Hypothalamus (tissue), 51 donors: ENCODE results near the gene NDRG2.
A peak's percentile ranks its signal among the peaks of the same experiment; 100 is the strongest.
"Not testable (repeated sequence)": the region's sequence is repeated elsewhere in the genome, so short reads cannot be mapped to it uniquely, and the experiment has no call there.

Source experiments
- DNase-seq, 51 donors: peaks; one replicate each; lab custom pipeline; 2025; lab: John Stamatoyannopoulos, UW

NDRG2 gene

DNA sequence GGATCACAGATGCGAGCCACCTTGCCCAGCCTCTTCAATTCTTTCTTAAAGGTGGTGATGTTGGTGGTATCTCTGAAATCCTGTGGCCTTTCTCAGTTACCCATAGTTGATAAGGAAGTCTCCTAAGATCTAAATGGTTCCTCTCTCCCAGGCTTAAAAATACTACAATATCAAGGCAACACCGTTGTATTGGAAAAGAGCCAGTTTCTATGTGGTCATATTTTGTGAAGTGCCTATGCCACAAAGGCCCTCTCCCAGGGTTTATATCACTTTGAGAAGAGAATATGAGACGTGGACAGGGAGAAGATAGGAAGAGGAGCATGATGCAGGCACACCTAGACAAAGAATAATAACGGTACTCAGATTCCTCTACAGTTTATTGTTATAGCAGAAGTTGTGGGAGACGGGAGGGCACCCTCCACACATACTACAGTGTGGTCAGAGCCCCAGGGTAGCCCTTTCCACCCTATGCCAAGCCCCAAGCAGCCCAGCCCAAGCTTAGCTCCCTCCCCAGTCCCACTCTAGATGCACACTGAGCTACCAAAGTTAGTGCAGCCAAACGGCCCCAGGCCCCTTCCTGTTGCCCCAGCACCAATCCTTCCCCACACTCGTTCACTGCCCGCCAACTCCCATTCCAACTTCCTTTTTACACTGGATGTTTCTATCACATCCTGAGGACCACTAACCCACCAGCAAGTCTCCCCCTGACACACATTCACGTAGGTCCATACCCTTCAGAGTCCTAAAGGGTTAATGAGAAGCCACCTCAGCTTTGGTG, 8.3 kb downstream of the NDRG2 start:
- no peak for DNase-seq

DNA sequence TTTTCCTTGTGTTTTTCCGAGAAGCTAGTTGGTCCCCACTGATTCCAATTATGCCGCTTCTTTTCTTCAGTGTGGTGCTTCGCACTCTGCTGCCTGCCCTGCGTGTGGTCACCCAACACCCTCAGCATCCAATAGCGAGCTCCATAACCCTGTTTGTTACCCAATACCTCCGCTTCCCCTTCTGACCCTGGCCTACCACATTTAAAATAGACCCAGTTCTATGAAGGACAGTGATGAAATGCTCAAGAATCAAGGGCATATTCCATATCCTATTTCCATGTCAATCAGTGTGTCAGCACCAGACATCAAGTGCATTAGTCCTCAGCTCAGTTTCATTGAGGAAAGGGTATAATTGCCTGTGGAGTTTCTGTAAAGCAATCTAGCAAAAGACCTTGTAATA, 9.5 kb downstream of the NDRG2 start:
- DNase-seq, result peak in 2 of 51 donors; percentile 15 to 42

DNA sequence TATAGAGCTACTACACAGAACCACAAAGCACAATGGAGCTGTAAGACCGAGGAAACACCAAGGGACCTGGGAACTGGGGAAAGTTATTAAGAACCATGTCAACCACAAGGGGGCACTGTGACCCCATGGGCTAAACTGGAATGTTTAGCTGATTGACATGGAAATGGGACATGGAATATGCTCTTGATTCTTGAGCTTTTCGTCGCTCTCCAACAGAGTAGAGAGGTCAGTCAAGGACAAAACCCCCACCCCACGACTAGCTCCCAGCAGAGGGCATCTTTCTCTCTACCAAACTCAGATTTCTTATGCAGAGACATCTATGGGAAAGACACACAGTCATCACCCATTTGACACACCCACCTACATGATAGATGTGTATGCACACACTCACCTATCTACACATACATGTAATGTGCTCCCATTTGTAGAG, 10.1 kb downstream of the NDRG2 start:
- peak in 49 of 51 donors; percentile 10 to 96 (median 73) for DNase-seq

DNA sequence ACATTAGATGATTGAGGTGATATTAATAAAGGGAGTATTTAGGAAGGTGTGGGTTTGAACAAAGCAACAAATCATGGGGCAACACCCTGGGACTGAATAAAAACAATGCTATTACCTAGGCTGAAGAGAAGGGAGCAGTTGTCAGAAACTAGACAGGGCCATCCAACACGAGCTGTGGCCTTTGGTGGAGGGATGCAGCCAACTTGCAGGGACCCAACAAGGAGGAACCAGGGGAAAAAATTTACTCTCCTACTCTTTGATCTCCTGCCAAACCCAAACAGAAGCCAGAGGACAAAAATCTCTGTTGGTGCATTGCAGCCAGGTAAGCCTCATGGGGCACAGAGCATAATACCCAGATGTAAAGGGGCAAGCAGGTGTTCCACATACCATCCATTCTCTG, 13.7 kb downstream of the NDRG2 start:
- no peak for DNase-seq

DNA sequence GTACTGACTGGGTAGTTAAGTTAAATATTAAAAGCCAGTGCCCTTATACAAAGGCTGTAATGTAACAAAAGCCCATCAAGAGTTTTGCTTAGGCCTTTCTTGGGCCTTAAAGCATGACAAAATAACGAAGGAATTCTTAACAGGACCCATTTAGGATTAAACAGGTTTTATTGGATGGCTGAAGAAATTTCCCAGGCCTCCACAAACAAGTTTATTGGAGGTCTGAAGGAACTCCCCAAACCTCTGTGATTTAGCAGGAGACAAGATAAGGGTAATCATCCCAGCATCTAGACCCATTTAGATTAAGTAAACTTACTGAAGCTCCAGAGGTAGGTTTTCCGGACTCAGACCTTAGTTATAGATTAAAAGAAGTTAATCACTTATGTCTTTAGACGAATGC, 15.1 kb downstream of the NDRG2 start:
- DNase-seq, result not testable (repeated sequence)

DNA sequence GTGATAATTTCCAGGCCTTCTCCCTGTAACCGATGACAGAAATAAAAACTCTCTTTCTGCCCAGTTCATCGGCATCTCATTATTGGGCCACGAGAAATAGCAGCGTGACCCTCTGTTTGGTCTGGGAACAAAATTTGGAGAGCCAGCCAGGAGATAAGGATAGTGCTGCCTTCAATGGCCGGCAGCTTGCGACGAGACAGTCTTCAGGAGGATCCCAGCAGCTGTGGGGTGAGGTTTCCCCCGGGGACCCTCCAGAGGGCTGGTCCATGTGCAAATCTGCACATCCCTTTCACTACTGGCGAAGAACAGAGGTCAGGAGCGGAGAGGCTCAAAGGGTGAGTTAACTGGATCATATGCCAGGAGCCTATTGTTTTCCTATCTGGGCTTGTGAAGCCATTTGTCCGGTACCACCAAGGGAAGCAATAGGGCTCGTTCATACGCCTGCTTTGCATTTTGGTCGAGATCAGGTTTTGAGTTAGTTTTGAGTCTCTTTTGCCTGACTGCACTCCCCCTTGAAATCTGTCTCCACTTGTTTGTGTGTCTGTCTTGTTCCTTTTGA, 21.0 kb downstream of the NDRG2 start:
- DNase-seq, result no peak

DNA sequence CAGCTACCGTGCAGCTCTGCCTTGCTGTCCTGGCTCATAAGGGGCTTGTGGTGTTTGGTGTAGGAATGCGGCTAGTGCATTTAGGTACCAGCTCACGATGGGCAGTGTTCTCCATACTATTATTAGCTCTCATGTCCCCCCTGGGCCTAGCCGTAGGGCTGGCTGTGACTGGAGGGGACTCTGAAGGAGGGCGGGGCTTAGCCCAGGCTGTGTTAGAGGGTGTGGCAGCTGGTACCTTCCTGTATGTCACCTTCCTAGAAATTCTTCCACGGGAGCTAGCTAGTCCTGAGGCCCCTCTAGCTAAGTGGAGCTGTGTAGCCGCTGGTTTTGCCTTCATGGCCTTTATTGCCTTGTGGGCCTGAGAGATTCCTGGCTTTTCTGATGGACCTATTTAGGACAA, 23.6 kb downstream of the NDRG2 start:
- no peak for DNase-seq

DNA sequence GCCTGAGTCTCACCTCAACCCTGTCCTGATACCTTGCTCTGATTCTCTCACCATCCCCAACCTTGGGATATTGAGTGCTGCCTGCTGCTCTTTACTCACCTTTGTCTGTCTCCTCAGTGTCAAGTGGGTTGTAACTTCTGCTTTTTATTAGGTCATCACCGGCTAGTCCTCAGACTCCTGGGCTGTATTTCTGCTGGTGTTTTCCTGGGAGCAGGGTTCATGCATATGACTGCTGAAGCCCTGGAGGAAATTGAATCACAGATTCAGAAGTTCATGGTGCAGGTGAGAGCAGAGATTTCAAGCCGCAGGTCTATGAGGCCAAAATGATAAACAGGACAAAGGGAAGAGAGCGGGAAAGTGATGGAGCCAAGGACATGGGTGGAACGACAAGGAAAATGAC, 25.3 kb downstream of the NDRG2 start:
- DNase-seq, result no peak

DNA sequence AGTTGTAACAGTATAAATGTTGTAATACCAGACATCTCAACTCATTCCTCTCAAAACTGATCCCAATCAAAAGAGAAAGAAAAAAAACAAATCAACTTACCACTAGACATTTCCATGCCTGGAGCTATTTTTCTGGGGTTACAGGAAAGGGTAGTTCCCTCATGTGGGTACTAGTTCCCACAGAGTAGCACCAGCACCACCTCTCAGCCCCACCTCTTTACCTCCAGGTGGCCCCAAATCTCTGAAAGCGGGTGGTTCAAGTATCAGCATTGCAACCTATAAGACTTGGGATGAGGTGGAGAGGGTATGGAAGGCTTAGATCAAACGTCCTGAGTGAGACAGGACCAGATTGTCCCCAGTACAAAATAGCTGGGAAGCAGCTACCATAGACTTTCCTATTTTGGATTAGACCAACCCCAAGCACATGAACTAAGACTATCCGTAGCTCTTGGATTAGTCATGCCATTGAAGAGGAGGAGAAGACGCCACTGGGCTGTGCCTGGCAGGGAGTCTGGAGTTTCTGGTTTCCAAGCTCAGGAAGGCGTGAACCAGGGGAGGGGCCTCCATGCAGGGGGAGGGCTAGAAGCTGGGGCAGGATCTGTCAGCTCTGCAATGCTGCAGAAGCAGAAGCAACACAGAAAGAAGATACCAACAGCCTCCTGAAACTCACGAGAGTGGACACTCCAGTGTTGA, 26.0 kb downstream of the NDRG2 start, which contains the start of gene SLC39A2:
Gene SLC39A2 (plus strand): TSS at position 620 of the 693 bp plus-strand sequence. CDS start 154 bp downstream, outside the sequence.
- DNase-seq, result no peak

DNA sequence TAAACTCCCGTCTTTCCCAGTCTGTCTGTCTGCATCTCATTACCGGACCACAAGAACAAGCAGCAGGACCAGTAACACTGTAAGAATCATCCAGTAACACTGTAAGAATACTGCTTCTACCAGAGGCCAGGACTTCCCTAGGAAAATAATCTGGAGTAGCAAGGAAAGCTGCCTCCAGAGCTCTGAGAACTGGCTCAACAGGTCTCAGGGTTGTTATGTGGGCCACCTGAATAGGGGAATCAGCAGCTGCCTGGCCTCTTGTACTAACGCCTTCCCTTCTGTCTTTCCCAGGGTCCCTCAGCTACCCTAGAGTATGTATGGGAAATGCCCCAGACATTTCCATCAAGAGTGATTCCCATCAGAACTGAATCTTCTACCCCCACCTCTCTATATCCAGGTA, 26.7 kb downstream of the NDRG2 start:
- DNase-seq, result no peak

DNA sequence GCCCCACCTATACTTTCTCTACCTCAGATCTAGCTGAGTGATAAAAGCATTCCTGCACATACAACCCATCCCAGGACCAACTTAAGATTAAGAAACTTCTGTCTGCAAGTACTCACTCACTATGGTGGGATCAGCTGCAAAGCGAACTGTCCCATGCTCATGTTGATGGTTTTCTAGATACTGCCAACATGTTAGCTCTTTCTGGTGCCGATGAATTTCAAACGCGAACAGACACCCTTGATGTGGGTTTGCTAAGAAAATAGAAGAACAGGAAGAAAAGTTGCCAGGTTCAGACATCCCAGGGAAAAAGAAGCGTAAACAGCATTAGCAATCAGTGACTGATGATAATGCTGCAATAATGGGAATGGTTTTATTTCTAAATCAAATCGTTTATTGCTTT, 27.3 kb downstream of the NDRG2 start:
- DNase-seq, result no peak

DNA sequence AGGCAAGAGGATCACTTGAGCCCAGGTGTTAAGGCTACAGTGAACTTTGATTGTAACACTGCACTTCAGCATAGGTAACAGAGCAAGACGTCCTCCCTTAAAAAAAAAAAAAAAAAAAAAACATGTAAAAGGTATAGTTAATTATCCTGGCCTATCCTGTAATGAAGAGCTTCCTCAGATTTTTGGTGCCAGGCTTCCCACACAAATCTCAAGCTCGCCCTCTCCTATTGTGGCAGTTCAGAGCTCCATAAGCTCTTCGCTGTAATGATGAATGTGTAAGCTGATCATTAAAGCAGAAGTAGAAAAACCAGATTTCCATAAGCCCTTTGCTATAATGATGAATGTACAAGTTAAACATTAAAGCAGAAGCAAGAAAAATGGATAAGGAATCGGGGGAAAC, 27.7 kb downstream of the NDRG2 start:
- DNase-seq, result no peak

DNA sequence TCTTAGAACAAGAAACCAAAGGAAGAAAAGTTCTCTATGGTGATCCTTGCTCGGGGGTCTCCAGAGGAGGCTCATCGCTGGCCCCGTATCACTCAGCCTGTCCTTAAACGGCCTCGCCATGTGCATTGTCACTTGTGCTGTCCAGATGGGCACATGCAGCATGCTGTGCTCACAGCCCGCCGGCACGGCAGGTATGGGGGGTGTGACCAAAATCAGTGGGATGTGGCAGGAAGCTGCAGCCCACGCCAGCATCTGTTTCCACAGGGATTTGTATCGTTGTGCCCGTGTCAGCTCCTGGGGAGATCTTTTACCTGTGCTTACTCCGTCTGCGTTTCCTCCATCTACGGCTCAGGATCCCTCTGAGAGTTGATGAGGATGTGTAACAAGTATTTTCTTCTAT, 28.3 kb downstream of the NDRG2 start:
- DNase-seq, result no peak

DNA sequence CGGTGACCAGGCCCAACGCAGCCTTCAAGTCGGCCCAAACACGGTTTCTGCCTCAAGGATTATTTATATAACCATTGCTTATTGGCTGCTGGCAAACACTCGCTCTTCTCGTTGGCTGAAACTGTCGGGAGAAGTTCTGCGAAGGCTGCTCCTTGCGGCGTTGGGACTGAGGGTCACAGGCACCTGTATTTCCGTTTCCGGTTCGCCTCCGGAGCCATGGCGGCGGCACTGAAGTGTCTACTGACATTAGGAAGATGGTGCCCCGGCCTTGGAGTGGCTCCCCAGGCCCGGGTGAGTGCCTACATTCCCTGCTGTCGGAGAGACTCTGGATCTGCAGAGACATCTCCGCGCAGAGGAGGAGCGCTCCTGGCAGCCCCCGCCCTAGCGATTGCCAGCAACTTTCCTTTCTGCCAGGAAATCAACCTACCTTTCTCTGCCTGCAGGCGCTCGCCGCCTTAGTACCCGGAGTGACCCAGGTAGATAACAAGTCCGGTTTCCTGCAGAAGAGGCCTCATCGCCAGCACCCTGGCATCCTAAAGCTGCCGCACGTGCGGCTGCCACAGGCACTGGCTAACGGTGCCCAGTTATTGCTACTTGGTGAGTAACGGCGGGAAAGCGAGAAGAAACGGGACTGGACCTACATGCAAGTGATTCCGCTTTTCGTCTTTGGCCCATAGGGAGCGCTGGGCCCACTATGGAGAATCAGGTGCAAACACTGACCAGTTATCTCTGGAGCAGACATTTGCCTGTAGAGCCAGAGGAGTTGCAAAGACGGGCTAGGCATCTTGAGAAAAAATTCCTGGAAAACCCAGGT, 34.9 kb downstream of the NDRG2 start, which contains the start of gene METTL17:
Gene METTL17 (plus strand): TSS at position 194 of the 814 bp plus-strand sequence. CDS start 23 bp downstream, at position 217.
- DNase-seq, result peak; percentile 10 to 93 (median 82)

DNA sequence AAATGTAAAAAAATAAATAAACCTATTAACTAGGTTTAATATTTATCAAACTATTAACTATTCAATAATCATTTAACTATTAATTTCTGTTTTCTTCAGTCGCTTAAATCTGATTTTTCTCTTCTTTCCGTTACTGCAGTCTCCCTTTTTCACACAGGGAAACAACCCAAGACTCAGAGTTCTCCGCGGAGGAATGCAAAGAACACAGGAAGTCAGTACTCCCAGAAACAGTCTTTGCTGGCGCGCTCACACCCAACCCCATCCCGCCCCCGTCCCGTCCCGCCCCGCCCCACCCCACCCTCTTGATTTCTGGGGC, 35.4 kb downstream of the NDRG2 start:
- DNase-seq, result no peak

DNA sequence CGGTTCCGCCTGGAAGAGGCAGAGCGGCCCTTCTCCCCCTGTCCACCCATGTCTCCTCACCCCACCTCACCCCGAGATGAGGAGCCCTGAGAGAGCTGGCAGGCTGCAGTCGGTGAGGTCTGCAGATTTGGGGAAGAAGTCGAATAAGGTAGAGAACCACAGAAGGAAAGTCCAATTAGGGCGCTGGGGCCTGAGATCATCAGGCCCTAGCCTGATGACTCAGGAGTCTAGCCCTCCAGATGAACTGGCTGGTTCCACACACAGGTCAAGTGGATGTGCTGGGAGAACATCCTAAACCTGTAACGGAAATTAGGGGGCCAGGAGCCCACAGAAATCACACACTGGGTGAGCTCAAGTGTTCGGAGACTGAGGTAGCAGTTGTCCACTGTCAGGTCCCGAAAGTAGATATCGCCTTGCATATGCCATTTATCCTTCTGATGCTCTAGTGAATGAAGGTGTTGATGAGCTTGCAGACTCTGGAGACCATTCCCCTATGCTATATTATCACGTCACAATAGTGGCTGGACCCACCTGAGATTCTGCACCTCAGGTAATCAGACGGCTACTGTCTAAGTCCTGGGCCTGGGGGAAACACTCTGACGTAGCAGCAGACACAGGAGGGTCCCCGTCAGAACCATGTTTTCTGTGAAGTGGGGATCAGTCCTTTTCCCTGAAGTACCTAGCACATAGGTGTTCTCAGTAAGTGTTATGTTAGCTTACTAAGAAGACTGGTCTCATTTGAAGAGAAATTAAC, 36.0 kb downstream of the NDRG2 start:
- no peak for DNase-seq

DNA sequence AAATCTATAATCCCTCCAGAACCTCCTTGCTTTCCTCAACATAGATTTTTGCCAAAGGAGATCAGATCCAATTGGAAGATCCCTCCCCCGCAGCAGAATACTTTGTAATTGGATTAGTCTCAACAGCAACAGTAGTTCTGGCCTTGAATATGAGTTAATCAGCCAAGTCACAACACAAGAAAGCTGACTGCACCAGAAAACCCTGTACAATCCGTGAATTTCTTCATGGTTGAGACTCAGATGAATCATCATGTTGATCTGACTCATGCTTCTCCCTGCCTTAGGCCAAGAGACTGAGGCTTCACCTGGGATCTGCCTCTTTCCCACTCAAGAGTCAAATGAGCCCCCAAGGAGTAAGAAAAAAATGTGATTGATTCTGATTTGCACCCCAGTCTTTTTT, 38.0 kb downstream of the NDRG2 start:
- peak in 2 of 51 donors; percentile 1 to 25 for DNase-seq

DNA sequence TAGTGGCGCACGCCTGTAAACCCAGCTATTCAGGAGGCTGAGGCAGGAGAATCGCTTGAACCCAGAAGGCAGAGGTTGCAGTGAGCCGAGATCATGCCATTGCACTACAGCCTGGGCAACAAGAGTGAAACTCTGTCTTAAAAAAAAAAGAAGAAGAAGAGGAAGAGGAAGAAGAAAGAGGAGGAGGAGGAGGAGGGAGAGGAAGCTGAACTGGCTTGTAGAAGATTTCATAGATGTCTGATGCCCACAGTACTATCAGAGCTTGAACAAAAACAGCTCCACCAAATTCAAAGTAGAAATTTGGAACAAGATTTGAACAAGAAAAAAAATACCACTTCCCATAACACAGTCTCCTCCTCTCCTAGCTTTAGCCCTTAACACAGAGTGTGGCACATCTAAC, 39.2 kb downstream of the NDRG2 start:
- not testable (repeated sequence) for DNase-seq

DNA sequence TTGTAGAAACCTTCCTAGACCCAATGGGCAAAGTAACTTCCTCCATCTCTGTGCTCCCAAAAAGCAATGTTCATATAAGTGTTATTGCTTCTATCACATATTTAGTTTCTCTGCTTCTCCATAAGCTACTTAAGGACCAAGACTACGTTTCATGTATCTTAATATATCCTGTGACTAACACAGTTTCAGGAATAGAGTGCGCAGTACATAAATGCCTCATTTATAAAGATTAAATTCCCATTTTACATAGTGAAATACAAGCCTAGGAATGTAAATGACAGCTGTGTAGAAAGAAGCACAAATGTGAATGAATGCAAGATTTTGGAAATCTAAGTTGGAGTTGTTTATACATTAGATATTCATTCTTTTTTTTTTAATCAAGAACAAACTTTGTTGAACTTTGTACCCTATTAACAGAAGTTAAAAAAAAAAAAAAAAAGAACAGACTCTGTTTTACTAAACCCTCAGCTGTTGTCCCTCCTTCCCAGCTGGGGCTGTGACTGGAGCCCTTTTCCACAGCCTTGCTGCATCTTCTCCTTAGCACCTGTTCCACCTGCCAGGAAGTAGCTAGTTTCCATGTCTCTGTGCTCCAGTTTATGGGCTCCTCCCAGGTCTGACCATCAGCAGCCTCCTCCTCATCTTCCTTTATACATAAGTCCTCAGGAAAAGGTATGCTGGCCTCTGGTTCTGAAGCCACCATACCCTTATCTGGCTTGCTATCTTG, 42.1 kb downstream of the NDRG2 start:
- DNase-seq, result no peak

DNA sequence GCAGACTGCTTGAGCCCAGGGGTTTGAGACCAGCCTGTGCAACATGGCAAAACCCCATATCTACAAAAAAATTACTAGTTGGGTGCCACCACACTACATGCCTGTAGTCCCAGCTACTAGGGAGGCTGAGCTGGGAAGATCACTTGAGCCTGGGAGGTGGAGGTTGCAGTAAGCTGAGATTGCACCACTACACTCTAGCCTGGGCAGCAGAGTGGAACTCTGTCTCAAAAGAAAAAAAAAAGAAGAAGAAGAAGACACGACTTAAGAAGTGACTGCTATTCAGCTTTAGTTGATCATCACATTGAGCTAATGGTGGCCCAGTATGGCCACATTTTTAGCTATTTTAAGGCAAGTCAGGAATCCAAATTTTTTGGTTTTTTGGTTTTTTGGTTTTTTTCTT, 44.0 kb downstream of the NDRG2 start:
- DNase-seq, result no peak
